DND-41 (cell line): Measurements from ENCODE around the gene HSPB9.

Source experiments
- CTCF ChIP-seq: IDR thresholded peaks from 2 replicates; pipeline ENCODE4 v1.5.1; 2012; ENCODE audit warnings: borderline replicate concordance, low read length, moderate library complexity, mild to moderate bottlenecking; ENCODE audit not compliant: poor library complexity, severe bottlenecking; ENCODE audit errors: extremely low read depth
- EZH2 ChIP-seq: IDR thresholded peaks from 3 replicates; pipeline ENCODE4 v1.6.1; 2012; ENCODE audit warnings: borderline replicate concordance, low read depth, mild to moderate bottlenecking, moderate library complexity, low read length, inconsistent platforms; ENCODE audit not compliant: severe bottlenecking

- TF ChIP-seq CTCF (no peak), EZH2 (no peak)
Observed at GRCh38 chr17:42169351-42169750, 46.7 kb downstream of the HSPB9 start.
